Brain microvascular endothelial cell (primary cell): ENCODE results near the gene AKIRIN2.
"Not testable (repeated sequence)": the region's sequence is repeated elsewhere in the genome, so short reads cannot be mapped to it uniquely, and the experiment has no call there.

ENCODE experiments used
- DNase-seq: peaks from one replicate; pipeline ENCODE4 v3.0.0-alpha.2; 2020
- H3K27ac ChIP-seq: fragments of 250-450 bp; sonication (Bioruptor Pico); 2 replicates; pipeline ENCODE4 v1.5.1; 2020; ENCODE audit warnings: mild to moderate bottlenecking, moderate library complexity
- H3K27me3 ChIP-seq: fragments of 250-450 bp; sonication (Bioruptor Pico); replicated peaks from 2 replicates; pipeline ENCODE4 v1.5.1; 2020; ENCODE audit warnings: mild to moderate bottlenecking
- H3K36me3 ChIP-seq: fragments of 250-450 bp; sonication (Bioruptor Pico); replicated peaks from 2 replicates; pipeline ENCODE4 v1.5.1; 2020; ENCODE audit warnings: mild to moderate bottlenecking
- H3K4me3 ChIP-seq: 2 replicates; pipeline ENCODE4 v1.5.1; 2011; ENCODE audit warnings: low read depth, mild to moderate bottlenecking, control low read depth, low read length, moderate library complexity
- in situ Hi-C: cut with HindIII; loops from 2 replicates; pipeline ENCODE4 v1.10.0; 2017; ENCODE audit warnings: low sequenced_read_pairs, low pct_ligation_motif_present
- TF ChIP-seq, protein P1 (sequence below): IDR thresholded peaks from 2 replicates; pipeline ENCODE4 v1.5.1; 2011; ENCODE audit warnings: low read depth, mild to moderate bottlenecking, moderate library complexity, low read length, control low read depth, inconsistent platforms; ENCODE audit errors: missing control alignments

The AKIRIN2 gene

DNA sequence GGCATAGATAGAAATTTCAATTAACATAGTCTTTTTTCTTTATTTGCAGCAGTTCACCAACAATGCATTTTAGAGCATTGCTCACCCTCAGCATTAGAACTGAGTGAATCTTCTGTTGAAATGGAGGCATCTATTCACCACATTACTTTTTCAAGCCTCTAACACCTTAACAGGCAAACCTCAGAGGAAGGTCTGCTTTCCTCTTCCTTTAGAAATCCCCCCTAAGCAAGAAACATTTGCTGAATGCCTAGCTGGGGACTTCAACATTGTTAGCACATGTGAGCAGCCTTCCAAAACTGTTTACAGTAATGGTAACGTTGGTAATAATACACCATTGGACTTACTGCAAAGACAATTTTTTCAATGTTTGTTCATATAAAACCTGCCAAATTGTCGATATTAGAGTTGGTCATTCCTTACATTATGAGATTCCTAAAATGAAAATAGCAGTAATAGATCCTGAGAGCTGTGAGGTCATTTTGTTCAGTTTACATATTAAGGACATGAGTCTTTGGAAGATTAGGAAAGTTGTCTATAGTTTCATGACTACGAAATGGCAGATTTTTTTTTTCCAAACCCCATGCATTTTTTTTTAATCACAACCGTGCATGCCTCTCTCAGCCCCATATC is 20.6 kb upstream of the AKIRIN2 start:
- DNase-seq: no peak
- no peak overlapping the region for H3K4me3 ChIP-seq
- H3K27me3 ChIP-seq: no peaks in the 10 kb centered on the region
- peak overlapping the region; percentile 8 for H3K27ac ChIP-seq
- in situ Hi-C loops: no loop called here
- TF ChIP-seq, protein P1, sequence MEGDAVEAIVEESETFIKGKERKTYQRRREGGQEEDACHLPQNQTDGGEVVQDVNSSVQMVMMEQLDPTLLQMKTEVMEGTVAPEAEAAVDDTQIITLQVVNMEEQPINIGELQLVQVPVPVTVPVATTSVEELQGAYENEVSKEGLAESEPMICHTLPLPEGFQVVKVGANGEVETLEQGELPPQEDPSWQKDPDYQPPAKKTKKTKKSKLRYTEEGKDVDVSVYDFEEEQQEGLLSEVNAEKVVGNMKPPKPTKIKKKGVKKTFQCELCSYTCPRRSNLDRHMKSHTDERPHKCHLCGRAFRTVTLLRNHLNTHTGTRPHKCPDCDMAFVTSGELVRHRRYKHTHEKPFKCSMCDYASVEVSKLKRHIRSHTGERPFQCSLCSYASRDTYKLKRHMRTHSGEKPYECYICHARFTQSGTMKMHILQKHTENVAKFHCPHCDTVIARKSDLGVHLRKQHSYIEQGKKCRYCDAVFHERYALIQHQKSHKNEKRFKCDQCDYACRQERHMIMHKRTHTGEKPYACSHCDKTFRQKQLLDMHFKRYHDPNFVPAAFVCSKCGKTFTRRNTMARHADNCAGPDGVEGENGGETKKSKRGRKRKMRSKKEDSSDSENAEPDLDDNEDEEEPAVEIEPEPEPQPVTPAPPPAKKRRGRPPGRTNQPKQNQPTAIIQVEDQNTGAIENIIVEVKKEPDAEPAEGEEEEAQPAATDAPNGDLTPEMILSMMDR: no peak
- no peaks in the 10 kb centered on the region for H3K36me3 ChIP-seq

DNA sequence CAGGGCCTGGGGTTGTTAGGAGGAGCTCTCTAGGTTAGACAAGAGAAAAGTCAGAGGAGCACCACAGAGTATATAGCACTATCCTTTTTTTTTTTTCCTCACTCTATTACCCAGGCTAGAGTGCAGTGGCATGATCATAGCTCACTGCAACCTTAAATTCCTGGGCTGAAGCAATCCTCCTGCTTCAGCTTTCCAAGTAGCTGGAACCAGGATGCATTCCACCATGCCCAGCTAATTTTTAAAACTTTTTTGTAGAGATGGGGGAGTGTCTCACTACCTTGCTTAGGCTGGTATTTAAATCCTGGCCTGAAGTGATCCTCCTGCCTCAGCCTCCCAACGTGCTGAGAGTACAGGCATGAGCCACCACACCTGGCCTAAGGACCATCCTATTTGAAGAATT is 19.3 kb upstream of the AKIRIN2 start:
- no peak for DNase-seq
- TF ChIP-seq, protein P1: no peak
- no peaks in the 10 kb centered on the region for H3K27me3 ChIP-seq
- no peak overlapping the region for H3K27ac ChIP-seq
- no peak overlapping the region for H3K4me3 ChIP-seq
- no peaks in the 10 kb centered on the region for H3K36me3 ChIP-seq
- in situ Hi-C loops: no loop called here

DNA sequence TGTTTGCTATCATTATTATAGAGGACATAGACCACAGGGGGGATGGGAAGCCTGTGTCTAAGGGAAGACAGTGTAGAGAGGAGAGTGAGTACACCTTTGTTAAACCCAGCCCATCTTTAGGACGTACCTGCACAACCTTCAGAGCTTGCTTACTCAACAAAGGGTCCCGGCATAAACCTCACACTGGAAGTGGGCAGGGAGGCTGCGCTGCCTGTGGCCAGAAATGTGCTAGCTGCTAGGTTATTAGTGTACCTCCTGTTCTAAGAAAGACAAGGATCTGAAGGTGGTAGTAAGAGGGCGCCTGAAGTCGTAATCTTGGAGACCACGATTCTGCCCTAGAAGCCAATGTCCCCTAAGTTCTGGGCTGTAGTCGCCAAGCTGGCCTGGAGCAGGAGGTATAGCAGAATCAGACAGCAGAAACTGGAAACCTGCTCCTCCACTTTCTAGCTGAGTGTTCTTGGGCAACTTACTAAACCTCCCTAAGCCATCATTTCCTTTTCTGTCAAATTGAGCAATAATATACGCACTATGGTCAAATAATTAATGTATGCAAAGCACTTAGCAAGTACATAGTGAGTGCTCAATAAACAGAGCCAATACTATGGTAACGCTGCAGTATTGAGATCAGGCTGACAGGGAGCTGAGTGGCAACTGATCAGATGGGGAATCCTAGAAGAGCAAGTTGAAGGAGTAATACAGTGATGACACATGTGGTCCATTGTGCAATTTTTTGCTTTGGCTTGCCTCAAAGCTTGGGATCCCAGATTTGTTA is 16.8 kb upstream of the AKIRIN2 start:
- no peak overlapping the region for H3K27ac ChIP-seq
- TF ChIP-seq, protein P1: no peak
- DNase-seq: no peak
- H3K36me3 ChIP-seq: no peaks in the 10 kb centered on the region
- in situ Hi-C loops: no loop called here
- H3K27me3 ChIP-seq: no peaks in the 10 kb centered on the region
- H3K4me3 ChIP-seq: no peak overlapping the region

DNA sequence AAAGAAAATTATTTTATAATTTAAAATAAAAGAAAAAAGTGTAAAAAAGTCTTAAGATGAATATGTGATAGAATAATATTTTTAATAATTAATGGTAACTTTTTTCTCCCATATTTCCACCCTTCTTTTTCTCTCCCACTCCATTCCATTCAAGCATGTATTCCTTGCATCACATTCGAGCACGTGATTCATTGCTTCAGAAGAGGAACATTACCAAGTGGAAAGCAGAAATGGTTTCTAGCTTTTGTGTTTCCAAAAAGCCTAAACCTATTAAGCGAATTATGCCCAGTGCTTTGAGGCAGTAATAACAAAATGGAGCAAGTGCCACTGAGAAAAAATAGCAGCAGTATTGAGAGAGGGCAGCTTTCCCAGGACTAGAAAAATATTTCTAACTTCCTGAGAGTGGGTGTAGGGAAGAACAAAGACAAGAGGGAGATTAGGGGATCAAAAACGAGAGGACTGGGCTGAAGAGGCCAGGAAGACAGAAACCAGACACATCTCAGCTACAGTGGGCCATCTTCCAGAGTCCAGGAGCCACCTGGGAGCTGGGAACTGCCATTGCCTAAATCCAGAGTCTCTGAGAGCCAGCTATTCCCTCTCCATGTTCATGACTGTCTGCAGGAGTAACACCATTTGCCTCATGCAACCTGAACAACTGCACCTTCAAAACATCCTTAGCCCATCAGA is 15.0 kb upstream of the AKIRIN2 start:
- Histone ChIP-seq H3K4me3 (no peak overlapping the region), H3K27me3 (no peaks in the 10 kb centered on the region), H3K27ac (no peak overlapping the region), H3K36me3 (no peaks in the 10 kb centered on the region)
- DNase-seq: no peak
- TF ChIP-seq, protein P1: no peak
- in situ Hi-C loops: no loop called here

DNA sequence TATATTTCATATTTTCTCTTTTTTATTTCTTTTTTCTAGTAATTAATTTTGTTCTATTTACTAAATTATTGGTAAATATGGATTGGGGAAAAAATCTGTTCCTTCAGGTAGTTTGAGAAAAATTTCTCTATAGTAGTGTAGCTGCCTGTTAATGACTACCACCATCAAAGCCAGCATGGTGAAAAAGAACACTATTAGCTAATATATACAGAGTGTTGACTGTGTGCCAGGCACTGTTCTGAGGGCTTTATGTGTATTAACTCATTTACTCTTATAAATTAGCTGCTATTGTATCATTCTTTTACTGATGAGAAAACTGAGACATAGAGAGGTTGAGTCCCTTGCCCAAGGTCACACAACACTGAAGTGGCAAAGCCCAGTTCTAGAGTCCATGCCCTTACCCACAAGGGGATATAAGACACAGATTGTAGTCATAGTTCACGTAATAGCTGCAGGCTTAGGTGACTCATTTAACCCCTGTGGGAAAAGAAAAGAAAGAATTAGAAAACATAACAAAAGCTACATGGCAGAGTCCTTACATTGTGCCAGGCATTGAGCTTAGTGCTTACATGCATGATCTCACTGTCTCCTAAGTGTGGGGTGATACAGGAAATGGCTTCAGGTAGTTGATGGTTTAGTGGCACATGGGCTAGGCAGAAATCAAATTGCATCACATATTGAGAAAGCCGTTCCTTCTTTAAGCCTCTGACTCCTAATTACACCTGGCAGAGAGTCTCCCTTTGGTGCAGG is 12.2 kb upstream of the AKIRIN2 start:
- H3K4me3 ChIP-seq: no peak overlapping the region
- no peaks in the 10 kb centered on the region for H3K36me3 ChIP-seq
- H3K27ac ChIP-seq: peak overlapping the region; percentile 3
- in situ Hi-C loops: no loop called here
- TF ChIP-seq, protein P1: no peak
- no peaks in the 10 kb centered on the region for H3K27me3 ChIP-seq
- peak; percentile 73 for DNase-seq

DNA sequence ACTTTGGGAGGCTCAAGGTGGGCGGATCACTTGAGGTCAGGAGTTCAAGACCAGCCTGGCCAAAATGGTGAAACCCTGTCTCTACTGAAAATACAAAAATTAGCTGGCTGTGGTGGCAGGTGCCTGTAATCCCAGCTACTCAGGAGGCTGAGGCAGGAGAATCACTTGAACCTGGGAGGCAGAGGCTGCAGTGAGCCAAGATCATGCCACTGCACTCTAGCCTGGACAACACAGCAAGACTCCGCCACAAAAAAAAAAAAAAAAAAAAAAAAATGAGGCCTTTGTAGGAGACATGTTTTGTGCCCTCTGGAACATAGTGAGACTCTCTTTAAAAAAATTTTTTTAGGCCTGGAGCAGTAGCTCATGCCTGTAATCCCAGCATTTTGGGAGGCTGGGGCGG is 10.7 kb upstream of the AKIRIN2 start:
- DNase-seq, H3K27ac ChIP-seq, H3K36me3 ChIP-seq, in situ Hi-C loops, H3K4me3 ChIP-seq, H3K27me3 ChIP-seq: not testable (repeated sequence)
